MV-4-11 (cell line): ENCODE data around the gene HOXB8.

Source experiments
- DNase-seq: peaks from one replicate; lab custom pipeline; 2025; lab: John Stamatoyannopoulos, UW

HOXB8 gene

DNA sequence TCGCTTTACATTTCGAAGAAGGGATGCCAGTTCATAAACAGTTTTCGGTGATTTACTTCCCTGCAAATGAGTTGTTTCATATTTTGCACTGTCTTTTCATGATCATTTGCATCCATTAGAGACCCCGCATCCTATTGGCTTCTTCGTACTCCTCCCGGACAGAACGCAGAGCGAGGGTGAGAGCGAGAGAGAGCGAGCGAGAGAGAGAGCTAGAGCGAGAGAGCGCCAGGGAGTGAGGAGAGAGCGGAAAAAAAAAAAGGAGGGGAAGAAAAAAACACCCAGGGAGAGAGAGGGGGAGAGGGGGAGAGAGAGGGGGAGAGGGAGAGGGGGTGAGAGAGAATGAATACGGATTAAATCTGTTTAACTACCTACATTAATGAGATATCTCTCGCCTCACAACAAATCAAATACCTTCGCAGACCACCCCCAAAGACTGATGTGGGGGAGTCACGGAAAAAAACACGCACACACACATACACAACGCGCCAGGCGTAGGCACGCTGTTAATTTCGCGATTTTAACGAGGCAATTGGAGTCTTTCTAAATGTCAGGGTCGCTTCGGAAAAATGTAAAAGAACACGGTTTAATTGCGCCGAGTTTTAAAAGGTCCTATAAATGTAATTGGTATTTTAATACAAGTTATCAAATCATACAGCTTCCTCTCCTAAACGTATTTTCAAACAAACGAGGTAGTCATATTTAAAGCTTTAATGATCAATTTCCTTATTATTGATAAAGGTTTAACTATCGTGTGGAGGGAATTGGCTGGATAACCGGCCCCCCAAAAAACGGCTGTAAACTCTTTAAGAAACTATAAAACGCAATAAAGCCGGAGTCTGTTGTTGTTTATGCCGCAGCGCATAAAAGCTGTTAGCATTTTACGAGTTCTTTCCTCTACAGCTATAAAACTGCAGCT, at the start of gene HOXB8:
Gene HOXB8 (minus strand): TSS at position 246 of the 916 bp plus-strand sequence. CDS start 588 bp downstream, outside the sequence.
- DNase-seq, result no peak

DNA sequence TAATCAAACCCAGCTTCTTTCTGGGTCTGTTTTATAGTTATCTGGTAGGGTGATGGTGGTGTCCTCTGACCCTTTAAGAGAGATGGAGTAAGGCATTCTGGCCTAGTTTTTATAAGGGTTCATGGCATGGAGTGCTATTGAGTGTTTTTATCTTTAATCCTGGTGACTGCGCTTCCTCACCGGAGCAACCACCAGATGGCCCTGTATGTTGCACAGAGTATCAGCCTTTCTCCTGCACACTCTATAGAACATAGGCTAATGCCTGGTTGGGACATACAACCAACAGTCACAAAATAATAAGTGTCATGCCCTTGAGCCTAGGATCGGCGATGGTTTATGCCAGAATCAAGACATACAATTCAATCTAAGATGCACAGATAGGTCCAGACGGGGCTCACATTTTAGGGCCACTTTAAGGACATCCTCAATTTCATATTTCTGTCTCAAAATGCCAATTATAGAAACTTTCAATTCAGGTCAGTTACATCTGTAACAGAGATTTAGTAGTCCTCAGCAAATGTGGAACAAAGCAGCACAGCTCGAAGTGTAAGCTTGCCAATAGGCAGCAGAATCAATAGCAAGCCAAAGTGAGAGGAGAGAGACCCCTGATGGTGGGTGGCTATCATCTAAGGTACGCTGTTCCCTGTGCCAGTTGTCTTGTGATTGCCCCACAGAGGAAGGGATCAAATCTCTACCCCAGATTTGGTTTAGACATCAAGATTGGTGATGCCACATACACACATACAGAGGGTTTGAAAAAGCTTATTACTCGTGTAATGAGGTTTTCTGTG, 48.2 kb upstream of the HOXB8 start:
- DNase-seq, result no peak

DNA sequence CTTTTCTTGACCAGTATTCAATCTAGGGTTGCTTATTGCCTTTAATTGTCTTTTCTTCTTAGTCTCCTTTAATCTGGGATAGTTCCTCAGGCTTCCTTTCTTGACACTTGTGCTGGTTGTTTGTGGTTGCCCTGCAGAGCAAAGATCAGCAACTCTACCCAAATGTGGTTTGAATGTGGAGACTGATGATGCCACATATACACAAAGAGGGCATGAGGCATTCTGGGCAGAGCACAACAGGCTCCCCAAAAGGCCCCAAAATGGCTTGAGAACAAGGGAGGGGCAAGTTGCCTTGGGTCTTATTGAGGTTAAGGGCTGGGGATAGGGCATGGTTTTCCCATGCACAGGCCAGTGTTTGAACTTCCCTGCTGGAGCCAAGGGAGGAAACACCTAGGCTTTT, 40.8 kb upstream of the HOXB8 start:
- no peak for DNase-seq

DNA sequence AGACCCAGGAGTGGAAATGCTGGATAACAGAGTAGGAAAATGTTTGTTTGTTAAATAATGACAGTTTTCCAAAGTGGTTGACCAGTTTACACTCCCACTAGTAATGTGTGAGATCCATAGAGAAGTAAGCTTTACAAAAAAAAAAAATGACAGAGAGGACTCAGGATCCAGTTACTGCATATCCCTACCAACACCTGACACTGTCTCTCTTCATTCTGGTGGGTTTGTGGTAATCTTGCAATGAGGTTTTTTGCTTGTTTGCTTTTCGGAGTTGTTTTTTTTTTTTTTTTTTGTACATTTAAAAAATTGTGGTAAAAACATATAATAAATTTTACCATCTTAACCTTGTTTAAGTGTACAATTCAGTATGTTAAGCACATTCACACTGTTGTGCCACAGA, 34.6 kb upstream of the HOXB8 start:
- no peak for DNase-seq

GRCh38 chr17:48647963-48648245, 32.8 kb upstream of the HOXB8 start:
- no peak for DNase-seq

DNA sequence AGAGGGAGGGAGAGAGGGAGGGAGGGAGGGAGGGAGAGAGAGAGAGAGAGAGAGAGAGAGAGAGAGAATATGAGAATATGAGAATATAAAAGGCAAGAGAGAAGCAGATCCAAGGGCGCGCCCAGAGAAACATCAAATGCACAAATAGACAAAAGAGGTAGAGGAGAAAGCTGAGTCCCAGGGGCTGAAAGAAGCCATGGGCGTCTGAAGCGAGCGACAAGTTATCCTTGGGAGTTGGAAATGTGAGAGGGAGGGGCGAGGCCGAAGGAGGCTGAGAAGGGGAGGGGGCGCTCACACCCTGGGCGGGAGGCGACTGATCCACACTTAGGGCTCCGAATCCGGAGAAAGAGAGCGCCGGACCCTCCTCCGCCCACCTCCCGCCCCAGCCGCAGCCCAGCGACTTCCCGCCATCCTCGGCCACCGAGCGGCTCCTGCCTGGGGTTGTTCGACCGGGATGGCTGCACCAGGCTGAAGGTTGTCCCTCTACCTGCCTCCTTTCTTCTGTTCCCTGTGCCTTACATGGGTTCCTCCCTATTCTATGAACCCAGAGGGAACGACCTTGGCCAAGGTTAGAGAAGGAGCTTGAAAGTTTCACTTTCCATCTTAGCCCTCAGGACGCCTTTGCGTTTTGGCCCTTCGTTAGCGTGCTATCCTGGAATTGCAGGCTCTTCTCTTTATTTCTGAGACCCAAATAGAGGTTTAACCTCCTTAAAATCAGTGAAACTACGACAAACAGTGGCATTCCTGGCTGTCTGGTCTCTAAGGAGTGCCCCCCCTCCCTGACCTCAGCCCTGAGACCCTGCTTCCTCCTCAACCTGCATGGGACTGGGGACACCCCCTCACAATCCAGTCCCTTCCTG, 32.2 kb upstream of the HOXB8 start:
- DNase-seq, result no peak

DNA sequence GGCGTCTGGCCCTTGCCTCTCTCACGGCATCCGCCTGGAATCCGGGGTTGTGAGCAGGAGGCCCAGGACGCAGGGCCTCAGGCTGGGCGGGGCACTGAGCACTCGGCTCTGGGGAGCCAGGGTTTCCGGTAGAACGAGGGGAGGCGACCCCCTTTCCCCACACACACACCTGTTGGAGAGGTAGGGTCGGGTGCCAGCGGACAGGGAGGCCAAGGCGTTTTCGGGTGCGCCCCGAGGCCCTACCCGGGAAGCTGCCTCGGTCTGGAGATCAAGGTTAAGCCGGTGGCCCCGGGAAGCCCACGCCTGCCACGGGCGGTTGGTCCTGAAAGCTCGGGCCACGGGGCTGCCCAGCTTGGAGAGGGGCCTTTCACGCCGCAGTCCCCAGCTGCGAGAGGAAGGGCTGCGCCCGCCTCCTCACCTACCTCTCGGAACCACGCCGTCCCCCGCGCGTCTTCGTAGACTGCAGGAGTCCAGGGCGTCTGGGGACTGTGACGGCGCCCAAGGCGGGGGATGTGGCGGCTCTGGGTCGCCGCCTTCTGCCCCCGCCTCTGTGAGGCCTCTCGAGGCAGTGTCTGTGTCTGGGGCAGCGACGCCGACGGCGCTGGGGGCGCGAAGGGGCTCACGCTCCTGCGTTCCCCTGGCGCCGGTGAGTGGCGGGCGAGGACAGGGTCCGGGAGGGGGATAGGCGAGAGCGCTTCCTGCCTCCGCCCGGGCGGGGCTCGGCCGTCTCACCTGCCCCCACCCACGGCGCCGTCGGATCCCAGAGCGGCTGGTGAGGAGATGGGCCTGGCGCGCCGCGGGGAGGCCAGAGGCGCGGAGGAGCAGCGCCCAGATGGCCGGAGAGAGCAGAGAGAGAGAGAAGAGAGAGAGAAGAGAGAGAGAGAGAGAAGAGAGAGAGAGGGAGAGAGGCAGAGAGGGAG, 31.4 kb upstream of the HOXB8 start:
- DNase-seq, result no peak

DNA sequence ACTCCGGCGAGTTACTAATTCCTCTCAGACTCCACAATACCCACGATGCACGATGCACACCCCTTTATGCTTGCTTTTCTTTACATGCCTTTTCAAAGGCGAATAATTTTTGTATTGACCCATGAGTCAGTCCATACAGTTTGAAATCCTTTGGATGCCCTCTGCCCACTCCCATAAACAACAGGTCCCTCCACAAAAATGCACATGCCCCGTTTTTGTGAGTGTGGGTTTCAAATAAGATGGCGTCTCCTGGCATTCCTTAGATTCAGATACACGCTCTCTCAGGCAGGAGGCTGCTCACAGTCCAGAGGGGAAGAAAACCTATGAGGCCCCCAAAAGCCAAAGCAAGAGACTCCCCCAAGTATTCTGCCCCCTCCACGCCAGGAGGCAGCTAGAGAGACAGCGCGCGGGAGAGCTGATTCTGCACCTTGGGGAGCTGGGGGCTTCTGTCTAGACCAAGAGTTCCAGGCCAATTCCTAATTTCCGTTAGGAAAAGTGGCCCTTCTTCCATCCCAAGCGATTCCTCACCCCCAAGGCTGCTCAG, 30.6 kb upstream of the HOXB8 start:
- DNase-seq, result no peak

DNA sequence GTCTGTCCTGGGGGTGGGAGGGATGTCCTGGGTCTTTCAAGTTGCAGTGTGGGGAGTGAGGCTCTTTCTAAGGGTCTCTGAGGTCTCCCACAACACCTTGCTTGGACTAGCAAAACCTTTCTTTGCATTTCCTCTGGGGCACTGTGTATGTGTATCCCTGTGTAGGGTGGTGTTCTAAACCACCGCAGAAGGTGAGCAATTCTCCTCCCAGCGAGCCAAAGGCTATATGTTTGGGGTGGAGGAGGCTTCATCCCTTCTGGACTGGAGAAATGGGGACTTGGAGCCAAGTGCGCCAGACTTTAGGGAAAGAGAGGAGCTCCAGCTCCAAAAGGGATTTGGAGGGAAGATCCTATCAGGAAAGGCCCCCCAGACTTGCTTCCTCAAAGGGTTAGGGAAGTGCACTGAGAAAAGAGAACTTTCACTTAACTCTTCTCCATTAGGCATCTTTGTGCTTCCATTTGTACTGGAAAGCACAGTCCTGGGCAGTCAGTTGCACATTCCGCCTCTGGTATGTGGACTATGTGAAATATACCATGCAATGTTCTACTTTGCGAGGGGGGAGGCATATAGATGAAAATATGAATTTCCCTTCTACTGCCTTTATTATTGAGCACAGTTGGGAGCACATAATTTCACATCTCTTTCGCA, 29.9 kb upstream of the HOXB8 start:
- no peak for DNase-seq

- no peak for DNase-seq
Measured at GRCh38 chr17:48644159-48644558, 29.1 kb upstream of the HOXB8 start.

DNA sequence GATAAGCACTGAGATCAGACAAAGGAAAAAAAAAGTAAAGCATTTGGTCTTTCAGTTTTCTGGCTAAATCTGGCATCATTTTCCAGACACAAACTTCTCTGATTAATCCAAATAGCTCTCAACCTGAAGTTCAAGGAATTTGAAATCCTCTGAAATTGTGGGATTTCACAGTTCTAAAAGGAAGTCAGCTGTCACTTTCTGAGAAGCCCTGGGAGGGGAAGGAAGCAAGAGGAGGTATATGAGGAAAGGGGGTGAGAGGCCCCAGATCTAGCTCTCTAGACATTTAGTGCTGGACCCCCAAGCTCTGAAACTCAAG, 28.6 kb upstream of the HOXB8 start:
- DNase-seq, result no peak

- DNase-seq, result no peak
Measured at GRCh38 chr17:48642843-48643696, 28.0 kb upstream of the HOXB8 start.

DNA sequence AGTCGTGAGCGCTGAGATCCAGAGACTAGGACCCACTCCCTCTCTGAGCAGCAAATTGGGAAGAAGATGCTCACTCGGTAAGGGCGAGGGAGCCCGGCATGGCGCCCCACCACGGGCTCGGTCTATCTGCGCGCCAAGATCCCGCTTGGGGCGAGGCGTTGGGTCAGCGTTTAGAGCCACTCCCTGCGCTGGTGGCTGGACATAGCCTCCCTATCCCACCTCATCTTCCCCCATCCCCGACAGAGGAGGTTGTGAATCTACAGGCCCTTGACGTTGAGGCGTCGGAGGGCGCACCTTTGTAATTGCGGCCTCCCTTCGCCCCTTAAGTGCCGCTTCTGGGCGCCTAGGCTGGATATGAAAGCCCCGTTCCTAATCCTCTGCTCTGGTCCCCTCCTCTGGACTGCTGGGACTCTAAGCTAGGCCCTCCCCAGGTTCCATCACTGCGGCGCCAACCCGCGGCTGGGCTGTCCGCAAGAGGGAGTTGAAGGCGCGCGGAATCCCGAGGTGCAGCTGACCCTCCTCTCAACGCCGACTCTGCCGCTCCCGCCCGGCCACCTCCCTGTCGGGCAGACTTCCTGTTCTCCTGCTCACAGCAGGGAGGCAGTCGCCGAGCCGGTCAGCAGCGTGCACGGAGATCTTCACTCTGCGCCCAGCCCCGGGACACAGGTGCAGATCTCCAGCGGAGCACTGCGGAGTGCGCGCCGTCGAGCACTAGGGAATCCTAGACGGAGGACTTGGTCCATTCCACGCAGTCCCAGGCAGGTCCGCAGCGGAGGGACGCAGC, 27.2 kb upstream of the HOXB8 start:
- no peak for DNase-seq

DNA sequence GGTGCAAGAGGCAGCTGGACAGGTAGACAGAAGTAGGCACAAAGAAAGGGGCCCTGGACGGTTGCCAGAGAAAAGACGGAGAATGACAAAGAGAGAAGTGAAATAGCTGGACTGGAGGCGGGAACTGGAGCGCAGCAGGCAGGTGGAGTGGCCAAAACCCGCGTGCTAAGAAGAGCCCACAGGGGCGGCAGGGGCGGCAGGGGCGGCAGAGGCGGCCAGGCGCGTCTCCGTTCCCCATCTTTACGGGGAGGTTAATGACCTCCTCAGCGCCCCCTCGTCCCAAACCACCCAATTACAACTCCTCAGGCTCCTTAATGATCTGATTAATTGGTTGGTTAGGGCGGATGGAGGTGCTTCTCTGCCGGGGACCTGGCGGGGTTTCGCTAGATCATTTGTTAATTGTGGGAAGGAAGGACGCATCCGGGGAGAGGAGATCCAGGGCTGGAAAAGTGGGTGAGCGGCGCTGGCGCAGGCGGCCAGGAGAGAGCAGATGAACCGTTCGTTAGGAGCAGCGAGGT, 26.5 kb upstream of the HOXB8 start:
- no peak for DNase-seq

DNA sequence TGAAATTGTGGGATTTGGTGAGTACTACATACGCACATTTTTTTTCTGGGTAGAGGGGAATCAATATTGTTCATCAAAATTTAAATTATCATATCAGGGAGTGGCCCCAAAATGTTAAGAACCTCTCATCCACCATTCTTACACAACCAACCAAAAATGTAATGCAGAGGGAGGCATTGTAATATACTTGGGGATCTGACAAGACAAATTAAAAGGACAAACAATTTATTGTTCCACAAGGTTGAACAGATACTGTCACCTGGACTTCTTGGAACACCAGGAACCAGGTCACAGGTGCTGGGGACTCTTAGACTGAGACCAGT, 25.7 kb upstream of the HOXB8 start:
- DNase-seq, result no peak

GRCh38 chr17:48639982-48640857, 25.1 kb upstream of the HOXB8 start:
- no peak for DNase-seq

GRCh38 chr17:48639136-48639535, 24.0 kb upstream of the HOXB8 start:
- DNase-seq, result no peak
